IPS-20b (cell line): ENCODE measurements around the gene LAMTOR5.
"Not testable (repeated sequence)": the region's sequence is repeated elsewhere in the genome, so short reads cannot be mapped to it uniquely, and the experiment has no call there.

Experiments
- H3K27ac ChIP-seq: one replicate; pipeline ENCODE4 v1.5.1; 2013; ENCODE audit warnings: low read length
- H3K27me3 ChIP-seq: 2 replicates; pipeline ENCODE4 v1.6.1; 2013; ENCODE audit warnings: mild to moderate bottlenecking, low read length, inconsistent platforms; ENCODE audit not compliant: insufficient read depth
- H3K36me3 ChIP-seq: 2 replicates; pipeline ENCODE4 v1.6.1; 2013; ENCODE audit warnings: low read depth, mild to moderate bottlenecking, inconsistent platforms, low read length, moderate library complexity; ENCODE audit not compliant: insufficient read depth
- H3K4me1 ChIP-seq: 2 replicates; pipeline ENCODE4 v1.6.1; 2013; ENCODE audit warnings: mild to moderate bottlenecking, control low read depth, inconsistent platforms, low read length, moderate library complexity; ENCODE audit not compliant: insufficient read depth
- H3K4me3 ChIP-seq: 2 replicates; pipeline ENCODE4 v1.5.1; 2013; ENCODE audit warnings: mild to moderate bottlenecking, low read length, inconsistent platforms
- H3K9ac ChIP-seq: 2 replicates; pipeline ENCODE4 v1.6.1; 2013; ENCODE audit warnings: low read depth, mild to moderate bottlenecking, inconsistent platforms, low read length, moderate library complexity
- H3K9me3 ChIP-seq: 2 replicates; pipeline ENCODE4 v1.6.1; 2013; ENCODE audit warnings: mild to moderate bottlenecking, low read depth, low read length, inconsistent platforms; ENCODE audit not compliant: insufficient read depth

The LAMTOR5 gene

GRCh38 chr1:110404401-110404800 is 3.1 kb downstream of the LAMTOR5 start:
- Histone ChIP-seq H3K27me3 (no peaks in the 10 kb centered on the region), H3K27ac (no peak overlapping the region), H3K4me3 (no peak overlapping the region), H3K9ac (no peak overlapping the region), H3K9me3 (no peaks in the 10 kb centered on the region), H3K4me1 (no peaks in the 10 kb centered on the region), H3K36me3 (peaks cover 63% of the 10 kb centered on the region)

DNA sequence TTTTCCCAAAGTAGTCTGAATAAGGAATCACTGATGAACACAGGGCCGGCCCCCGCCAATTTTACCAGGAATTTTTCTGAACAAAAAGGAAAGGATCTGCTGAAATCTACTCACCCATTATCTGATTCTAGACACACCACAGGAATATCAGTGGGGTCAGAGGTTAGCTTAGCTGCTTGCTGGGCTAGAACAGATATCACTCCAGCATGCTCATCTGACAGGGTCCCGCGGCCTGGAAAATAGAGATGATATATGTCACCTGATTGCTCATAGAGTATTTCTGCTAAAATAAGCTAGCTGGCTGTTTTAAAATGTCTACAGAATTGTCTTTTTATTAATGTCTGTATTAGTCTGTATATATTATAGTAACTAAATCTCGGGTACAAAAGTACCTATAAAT is 3.7 kb downstream of the LAMTOR5 start:
- Histone ChIP-seq H3K36me3 (peaks cover 66% of the 10 kb centered on the region), H3K4me1 (no peaks in the 10 kb centered on the region), H3K27me3 (no peaks in the 10 kb centered on the region), H3K4me3 (no peak overlapping the region), H3K9me3 (no peaks in the 10 kb centered on the region), H3K9ac (no peak overlapping the region), H3K27ac (no peak overlapping the region)

- not testable (repeated sequence) for H3K4me3 ChIP-seq, H3K9me3 ChIP-seq, H3K27me3 ChIP-seq, H3K27ac ChIP-seq, H3K9ac ChIP-seq, H3K4me1 ChIP-seq
- H3K36me3 ChIP-seq: peaks cover 23% of the 10 kb centered on the region
These were observed 11.1 kb downstream of the LAMTOR5 start for GRCh38 chr1:110396259-110396958.

DNA sequence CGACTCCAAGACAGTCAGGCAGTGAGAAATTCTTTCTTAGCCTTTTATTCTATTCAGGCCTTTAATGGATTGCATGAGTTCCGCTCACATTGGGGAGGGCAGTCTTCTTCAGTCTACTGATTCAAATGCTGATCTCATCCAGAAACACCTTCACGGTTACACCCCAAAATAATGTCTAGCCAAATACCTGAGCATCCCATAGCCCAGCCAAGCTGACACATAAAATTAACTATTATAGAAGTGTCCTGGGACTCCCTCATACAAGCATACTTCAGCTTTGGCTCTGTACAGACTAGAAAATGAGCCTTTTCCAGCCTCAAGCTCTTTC is 13.0 kb downstream of the LAMTOR5 start:
- peaks cover 11% of the 10 kb centered on the region for H3K4me1 ChIP-seq
- H3K9ac ChIP-seq: no peak overlapping the region
- H3K4me3 ChIP-seq: no peak overlapping the region
- H3K36me3 ChIP-seq: peaks cover 4% of the 10 kb centered on the region; the same call in 1 of the 2 replicates
- no peak overlapping the region for H3K27ac ChIP-seq
- no peaks in the 10 kb centered on the region for H3K9me3 ChIP-seq
- no peaks in the 10 kb centered on the region for H3K27me3 ChIP-seq

DNA sequence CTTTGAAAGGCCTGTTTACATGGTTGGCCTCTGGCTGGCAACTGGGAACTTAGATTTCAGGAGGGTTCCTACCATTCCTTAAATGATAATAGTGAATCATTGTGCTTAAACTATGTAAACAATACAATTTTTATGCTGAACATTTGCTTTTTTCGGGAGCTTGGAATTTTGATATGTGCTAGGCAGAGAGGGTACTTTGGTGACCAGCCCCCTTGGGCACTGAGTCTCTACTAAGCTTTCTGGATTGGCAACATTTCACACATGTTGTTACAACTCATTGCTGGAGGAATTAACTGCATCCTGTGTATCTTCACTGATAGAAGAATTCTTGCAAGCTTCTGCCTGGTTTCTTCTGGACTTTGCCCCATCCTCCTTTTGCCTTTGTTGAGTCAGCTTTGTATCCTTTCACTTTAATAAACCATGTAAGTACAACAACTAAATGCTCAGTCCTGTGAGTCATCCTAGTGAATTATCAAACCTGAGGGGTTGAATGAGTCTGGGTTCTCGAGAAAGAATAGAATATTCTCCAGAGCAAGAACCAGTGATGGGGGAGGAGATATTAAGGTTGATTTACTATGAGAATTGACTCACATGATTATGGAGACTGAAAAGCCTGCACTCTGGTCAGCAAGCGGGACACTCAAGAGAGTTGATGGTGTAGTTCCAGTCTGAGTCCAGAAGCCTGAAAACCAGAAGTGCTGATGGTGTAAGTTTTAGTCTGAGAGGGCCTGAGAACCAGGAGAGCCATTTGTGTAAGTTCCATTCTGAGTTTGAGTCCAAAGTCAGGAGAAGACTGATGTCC is 13.6 kb downstream of the LAMTOR5 start:
- no peak overlapping the region for H3K27ac ChIP-seq
- no peaks in the 10 kb centered on the region for H3K9me3 ChIP-seq
- no peak overlapping the region for H3K9ac ChIP-seq
- H3K27me3 ChIP-seq: no peaks in the 10 kb centered on the region
- no peak overlapping the region for H3K4me3 ChIP-seq
- H3K36me3 ChIP-seq: no peaks in the 10 kb centered on the region
- peaks cover 11% of the 10 kb centered on the region for H3K4me1 ChIP-seq

DNA sequence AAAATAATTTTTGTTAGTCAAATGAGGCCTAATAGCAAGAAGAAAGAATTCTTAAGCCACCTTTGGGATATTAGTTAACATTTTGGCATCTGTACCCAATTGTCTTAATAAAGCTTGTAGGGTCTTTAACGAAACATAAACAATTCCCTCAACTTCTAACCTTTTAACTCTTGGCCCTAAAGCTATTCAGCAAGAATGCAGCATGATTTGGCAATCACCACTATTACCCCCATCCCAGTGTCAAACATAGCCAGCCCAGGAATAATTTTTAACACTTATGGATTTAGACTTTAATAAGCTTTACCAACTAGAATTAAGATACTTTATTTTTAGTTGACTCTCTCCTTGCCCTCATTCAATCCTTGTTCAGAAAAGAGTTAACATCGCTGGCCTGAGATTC is 14.2 kb downstream of the LAMTOR5 start:
- H3K4me1 ChIP-seq: peaks cover 11% of the 10 kb centered on the region
- H3K4me3 ChIP-seq: no peak overlapping the region
- no peaks in the 10 kb centered on the region for H3K9me3 ChIP-seq
- no peaks in the 10 kb centered on the region for H3K36me3 ChIP-seq
- no peaks in the 10 kb centered on the region for H3K27me3 ChIP-seq
- H3K9ac ChIP-seq: no peak overlapping the region
- no peak overlapping the region for H3K27ac ChIP-seq

- H3K27ac ChIP-seq: no peak within 1 kb of the TSS
- peaks cover 11% of the 10 kb centered on the region for H3K4me1 ChIP-seq
- no peaks in the 10 kb centered on the region for H3K36me3 ChIP-seq
- H3K27me3 ChIP-seq: no peaks in the 10 kb centered on the region
- peak within 1 kb of the TSS; percentile 6; the same call in 1 of the 2 replicates for H3K9ac ChIP-seq
- no peaks in the 10 kb centered on the region for H3K9me3 ChIP-seq
- no peak within 1 kb of the TSS for H3K4me3 ChIP-seq
These were observed 16.7 kb downstream of the LAMTOR5 start, which contains the start of gene SLC16A4 for GRCh38 chr1:110390692-110391245. Gene SLC16A4 (minus strand): TSS chr1:110391026. CDS start chr1:110389323, 1,703 bp downstream.

DNA sequence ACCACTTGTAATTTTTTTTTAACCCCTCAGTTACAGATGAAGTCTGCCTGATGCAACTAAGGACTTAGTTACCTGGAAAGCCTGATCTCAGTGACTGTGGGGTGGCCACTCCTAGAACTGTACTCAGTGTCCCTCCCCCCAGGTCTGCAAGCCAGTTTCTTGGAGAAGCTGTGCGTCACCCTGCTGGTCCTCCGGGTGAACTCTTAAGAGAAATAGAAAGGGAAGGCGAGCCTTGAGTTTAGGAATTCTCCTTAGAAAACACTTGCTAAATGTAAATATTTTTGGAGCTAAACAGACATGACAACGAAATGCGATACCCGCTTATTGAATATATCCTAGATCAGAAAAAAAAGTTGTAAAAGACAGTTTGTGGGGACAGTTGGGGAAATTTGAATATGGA is 17.4 kb downstream of the LAMTOR5 start:
- no peaks in the 10 kb centered on the region for H3K27me3 ChIP-seq
- H3K4me1 ChIP-seq: peaks cover 11% of the 10 kb centered on the region
- no peak overlapping the region for H3K27ac ChIP-seq
- peak overlapping the region; percentile 6; the same call in 1 of the 2 replicates for H3K9ac ChIP-seq
- H3K9me3 ChIP-seq: no peaks in the 10 kb centered on the region
- H3K36me3 ChIP-seq: no peaks in the 10 kb centered on the region
- H3K4me3 ChIP-seq: no peak overlapping the region

- no peak overlapping the region for H3K27ac ChIP-seq
- peaks cover 7% of the 10 kb centered on the region; the same call in 1 of the 2 replicates for H3K36me3 ChIP-seq
- H3K9ac ChIP-seq: no peak overlapping the region
- no peaks in the 10 kb centered on the region for H3K9me3 ChIP-seq
- H3K4me1 ChIP-seq: peaks cover 11% of the 10 kb centered on the region
- no peak overlapping the region for H3K4me3 ChIP-seq
- H3K27me3 ChIP-seq: no peaks in the 10 kb centered on the region
These were observed 20.3 kb downstream of the LAMTOR5 start for GRCh38 chr1:110387048-110387754.

GRCh38 chr1:110385369-110385768 is 22.1 kb downstream of the LAMTOR5 start:
- no peak overlapping the region for H3K4me3 ChIP-seq
- H3K9ac ChIP-seq: no peak overlapping the region
- H3K36me3 ChIP-seq: peaks cover 7% of the 10 kb centered on the region
- no peak overlapping the region for H3K27ac ChIP-seq
- H3K9me3 ChIP-seq: no peaks in the 10 kb centered on the region
- no peaks in the 10 kb centered on the region for H3K27me3 ChIP-seq
- H3K4me1 ChIP-seq: peaks cover 2% of the 10 kb centered on the region

DNA sequence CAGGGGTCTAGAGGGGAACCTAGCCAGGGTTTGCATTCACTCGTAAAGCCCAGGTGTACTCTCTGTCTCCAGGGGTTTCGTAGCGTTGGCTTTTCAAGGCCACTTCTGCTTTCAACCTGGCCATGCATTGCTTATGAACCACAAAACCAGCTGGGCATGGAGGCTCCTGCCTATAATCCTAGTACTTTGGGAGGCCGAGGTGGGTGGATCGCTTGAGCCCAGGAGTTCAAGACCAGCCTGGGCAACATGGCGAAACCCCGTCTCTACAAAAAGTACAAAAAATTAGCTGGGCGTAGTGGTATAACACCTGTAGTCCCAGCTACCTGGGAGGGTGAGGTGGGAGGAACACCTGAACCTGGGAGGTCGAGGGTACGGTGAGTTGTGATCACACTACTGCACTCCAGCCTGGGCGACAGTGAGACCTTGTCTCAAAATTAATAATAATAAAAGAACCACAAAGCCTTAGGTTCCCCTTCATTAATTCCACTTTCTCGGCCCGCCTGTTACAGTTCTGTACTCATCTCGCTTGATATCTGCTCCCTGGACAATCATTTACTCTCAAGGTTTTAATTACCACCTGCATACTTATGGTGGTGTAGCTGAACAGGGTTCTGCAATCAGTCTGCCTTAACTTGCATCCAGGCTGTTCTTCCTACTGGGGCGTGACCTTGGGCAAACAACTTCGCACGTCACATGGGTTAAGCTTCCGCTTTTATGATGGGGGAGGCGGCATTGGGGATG is 22.7 kb downstream of the LAMTOR5 start:
- Histone ChIP-seq H3K4me3 (no peak overlapping the region), H3K36me3 (peaks cover 7% of the 10 kb centered on the region), H3K27me3 (no peaks in the 10 kb centered on the region), H3K4me1 (no peaks in the 10 kb centered on the region), H3K9ac (no peak overlapping the region), H3K9me3 (no peaks in the 10 kb centered on the region), H3K27ac (no peak overlapping the region)
